ENCODE data around the gene NXPE3. TPM values are rescaled to one million over a fixed set of nuclear protein-coding genes. Genes with fewer than 3 reads are reported as not detected.

The NXPE3 gene
- total and polyA plus RNA-seq, 2 of the 8 experiments (the other 6 are each of a cell fraction or from before 2014, with no cell fraction given), result 10.9 to 22.7 TPM

GRCh38 chr3:101816215-101817149 lies 37.5 kb downstream of the NXPE3 start (continued):
- TF ChIP-seq CHD7 (IDR thresholded peaks at IDR 0.05; ENCODE audit: insufficient replicate concordance, low read length) (no peak), NANOG (IDR thresholded peaks at IDR 0.05; ENCODE audit: insufficient read depth, low read depth, low read length, poor library complexity, severe bottlenecking) (no peak), EZH2 (IDR thresholded peaks at IDR 0.05; ENCODE audit: low read depth, low read length, severe bottlenecking) (no peak), BRCA1 (IDR thresholded peaks at IDR 0.05; ENCODE audit: low read depth, low read length) (no peak), BCL11A (IDR thresholded peaks at IDR 0.05; ENCODE audit: low read depth in 2 of 2, low read length in 2 of 2) (no peak), MAX (IDR thresholded peaks at IDR 0.05) (no peak), SUZ12 (IDR thresholded peaks at IDR 0.05; ENCODE audit: low read length) (no peak), SIRT6 (IDR thresholded peaks at IDR 0.05; ENCODE audit: low read length) (no peak), POLR2A (IDR thresholded peaks at IDR 0.05; ENCODE audit: control extremely low read depth in 1 of 2, low read depth in 2 of 2, low read length in 2 of 2) (no peak)
